Fibroblast of gingiva (primary cell): ENCODE results near the gene DDI1.

Source experiments
- DNase-seq: peaks from one replicate; pipeline ENCODE4 v3.0.0-alpha.2; 2011; ENCODE audit warnings: low read depth

The DDI1 gene

DNA sequence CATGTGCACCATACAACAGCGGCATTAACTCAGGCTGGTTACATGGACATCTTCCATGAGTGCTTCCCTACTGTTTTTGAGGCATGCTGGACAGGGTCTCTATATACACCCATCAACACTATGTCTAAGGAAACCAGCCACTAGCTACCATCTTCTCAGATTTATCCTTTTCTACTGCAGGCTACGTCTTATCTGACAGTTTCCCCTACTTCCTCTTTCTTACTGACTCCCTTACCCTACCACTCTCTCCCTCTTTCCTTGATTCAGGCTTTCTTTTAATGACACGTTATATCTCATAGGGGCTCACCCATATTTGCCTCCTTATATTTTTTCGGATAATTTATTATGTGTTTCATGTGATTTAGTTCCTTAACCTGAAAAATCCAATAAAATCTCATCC is 41.8 kb downstream of the DDI1 start:
- DNase-seq: no peak

DNA sequence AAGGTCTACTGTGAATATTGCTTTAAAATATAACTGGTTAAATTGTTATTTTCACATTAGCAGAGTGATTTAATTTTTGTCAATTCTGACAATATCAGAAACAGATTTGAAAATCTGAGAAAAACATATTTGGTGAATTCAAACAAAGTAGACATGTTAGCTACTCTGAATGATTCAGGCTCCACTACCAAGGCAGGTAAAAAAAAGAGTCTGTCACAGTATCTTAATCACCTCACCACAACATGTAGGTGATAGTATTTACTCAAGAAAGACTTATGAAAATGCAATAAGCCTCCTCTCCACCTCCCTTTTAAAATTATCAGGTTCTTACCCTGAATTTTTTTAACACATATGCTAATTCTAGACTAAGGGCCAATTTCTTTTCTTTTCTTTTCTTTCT is 42.6 kb downstream of the DDI1 start:
- DNase-seq: no peak

DNA sequence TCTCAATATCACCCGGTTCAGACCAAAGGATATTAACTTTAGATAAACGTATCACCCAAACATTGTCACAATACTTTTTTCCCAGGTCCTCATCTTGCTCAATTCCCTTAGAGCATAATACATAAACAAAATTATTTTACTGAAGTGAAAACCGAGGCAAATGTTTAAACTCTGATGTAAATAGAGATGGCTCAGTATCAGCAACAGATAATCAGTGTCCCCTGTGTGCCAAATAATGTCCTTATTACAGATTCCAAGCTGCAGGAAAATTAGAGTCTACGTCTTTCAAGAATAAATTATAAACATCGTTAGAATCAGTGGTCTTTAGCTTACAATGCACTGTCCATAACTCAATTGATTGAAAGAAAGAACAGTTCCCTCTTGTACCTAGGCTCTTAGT is 50.2 kb downstream of the DDI1 start:
- DNase-seq: no peak
